Stimulated activated CD4-positive, alpha-beta T cell treated with anti-CD3 and anti-CD28 coated beads, Interleukin-2, amount 100 ng/mL, for 48 hours (primary cell): ENCODE measurements around the gene PLB1.

Experiments
- DNase-seq, 2 donors: peaks; one replicate each; pipeline ENCODE4 v3.0.0-alpha.2; 2020

The PLB1 gene, protein sequence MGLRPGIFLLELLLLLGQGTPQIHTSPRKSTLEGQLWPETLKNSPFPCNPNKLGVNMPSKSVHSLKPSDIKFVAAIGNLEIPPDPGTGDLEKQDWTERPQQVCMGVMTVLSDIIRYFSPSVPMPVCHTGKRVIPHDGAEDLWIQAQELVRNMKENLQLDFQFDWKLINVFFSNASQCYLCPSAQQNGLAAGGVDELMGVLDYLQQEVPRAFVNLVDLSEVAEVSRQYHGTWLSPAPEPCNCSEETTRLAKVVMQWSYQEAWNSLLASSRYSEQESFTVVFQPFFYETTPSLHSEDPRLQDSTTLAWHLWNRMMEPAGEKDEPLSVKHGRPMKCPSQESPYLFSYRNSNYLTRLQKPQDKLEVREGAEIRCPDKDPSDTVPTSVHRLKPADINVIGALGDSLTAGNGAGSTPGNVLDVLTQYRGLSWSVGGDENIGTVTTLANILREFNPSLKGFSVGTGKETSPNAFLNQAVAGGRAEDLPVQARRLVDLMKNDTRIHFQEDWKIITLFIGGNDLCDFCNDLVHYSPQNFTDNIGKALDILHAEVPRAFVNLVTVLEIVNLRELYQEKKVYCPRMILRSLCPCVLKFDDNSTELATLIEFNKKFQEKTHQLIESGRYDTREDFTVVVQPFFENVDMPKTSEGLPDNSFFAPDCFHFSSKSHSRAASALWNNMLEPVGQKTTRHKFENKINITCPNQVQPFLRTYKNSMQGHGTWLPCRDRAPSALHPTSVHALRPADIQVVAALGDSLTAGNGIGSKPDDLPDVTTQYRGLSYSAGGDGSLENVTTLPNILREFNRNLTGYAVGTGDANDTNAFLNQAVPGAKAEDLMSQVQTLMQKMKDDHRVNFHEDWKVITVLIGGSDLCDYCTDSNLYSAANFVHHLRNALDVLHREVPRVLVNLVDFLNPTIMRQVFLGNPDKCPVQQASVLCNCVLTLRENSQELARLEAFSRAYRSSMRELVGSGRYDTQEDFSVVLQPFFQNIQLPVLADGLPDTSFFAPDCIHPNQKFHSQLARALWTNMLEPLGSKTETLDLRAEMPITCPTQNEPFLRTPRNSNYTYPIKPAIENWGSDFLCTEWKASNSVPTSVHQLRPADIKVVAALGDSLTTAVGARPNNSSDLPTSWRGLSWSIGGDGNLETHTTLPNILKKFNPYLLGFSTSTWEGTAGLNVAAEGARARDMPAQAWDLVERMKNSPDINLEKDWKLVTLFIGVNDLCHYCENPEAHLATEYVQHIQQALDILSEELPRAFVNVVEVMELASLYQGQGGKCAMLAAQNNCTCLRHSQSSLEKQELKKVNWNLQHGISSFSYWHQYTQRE (N-terminal part only)

GRCh38 chr2:28495551-28496250, at the start of gene PLB1:
Gene PLB1 (plus strand): TSS chr2:28496060. CDS start chr2:28496115, 55 bp downstream.
- no peak for DNase-seq

DNA sequence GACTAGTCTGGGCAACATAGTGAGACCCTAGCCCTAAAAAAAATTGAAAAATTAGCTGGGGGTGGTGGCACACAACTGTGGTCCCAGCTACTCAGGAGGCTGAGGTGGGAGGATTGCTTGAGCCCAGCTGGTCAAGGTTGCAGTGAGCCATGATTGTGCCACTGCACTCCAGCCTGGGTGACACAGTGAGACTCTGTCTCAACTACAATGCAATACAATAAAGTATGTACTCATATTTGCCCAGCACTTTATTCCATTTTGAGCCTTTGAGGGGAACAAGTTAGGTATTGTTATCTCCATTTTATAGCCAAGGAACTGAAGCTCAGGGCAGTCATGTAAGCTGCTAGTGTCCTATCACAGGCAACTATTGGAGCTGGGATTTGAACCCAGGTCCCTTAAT, 49.3 kb upstream of the PLB1 start:
- DNase-seq: no peak

DNA sequence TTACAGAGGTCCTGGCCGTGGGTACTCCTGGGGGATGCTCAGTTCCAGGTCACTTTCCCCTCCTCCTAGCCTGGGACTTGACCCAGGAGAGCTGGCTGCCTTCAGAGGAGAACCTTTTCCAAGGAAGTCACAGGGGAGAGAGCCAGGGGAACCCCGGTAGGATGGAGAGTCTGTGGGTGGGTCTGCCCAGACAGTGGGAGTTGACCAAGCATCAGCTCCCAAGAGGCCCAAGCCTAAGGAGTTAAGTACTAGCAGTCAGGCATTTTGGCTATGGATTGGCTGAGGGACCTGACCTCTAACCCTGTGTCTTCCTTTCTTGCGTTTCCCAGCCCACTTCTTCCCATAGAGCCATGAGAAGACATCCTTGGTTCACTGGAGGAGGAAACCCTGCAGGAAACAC, 48.8 kb upstream of the PLB1 start:
- no peak for DNase-seq

DNA sequence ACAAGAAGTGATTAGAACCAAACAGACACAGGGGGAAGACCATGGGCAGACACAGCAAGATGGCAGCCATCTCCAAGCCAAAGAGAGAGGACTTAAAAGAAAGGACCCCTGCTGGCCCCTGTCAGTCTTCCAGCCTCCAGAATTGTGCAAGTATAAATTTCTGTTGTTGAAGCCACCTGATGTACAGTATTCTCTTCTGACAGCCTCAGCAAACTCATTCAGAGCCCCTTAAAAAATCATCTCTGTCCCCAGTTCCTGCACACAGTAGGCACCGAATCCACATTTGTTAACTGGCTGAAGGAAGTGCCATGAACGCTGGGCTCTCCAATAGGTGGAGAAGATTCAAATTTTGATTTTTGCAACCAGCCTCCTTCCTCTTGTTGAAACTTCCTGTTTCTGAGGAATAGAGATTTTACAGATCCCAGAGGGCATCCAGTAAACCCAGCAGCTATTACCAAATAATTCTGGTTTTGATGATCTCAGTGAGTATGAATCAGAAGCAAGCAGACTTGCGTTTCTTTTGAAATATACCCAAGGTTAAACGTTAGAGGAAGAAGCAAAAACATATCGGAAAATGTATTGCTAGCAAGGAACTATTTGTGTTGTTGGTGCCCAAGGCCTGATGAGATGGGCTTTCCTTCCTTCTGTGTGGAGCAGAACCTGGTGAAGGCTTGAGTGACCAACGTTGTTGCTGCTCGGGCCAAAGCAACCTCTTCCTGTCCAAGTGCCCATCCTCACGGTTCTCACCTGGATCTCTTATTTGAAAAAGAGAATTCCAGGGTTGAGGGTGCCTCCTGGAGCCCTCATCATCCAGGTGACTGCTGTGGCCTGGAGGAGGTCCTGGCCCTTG, 47.7 kb upstream of the PLB1 start:
- DNase-seq: no peak

GRCh38 chr2:28448793-28449100, 47.1 kb upstream of the PLB1 start:
- no peak for DNase-seq

- DNase-seq: no peak
Measured at GRCh38 chr2:28449126-28449487, 46.8 kb upstream of the PLB1 start.

DNA sequence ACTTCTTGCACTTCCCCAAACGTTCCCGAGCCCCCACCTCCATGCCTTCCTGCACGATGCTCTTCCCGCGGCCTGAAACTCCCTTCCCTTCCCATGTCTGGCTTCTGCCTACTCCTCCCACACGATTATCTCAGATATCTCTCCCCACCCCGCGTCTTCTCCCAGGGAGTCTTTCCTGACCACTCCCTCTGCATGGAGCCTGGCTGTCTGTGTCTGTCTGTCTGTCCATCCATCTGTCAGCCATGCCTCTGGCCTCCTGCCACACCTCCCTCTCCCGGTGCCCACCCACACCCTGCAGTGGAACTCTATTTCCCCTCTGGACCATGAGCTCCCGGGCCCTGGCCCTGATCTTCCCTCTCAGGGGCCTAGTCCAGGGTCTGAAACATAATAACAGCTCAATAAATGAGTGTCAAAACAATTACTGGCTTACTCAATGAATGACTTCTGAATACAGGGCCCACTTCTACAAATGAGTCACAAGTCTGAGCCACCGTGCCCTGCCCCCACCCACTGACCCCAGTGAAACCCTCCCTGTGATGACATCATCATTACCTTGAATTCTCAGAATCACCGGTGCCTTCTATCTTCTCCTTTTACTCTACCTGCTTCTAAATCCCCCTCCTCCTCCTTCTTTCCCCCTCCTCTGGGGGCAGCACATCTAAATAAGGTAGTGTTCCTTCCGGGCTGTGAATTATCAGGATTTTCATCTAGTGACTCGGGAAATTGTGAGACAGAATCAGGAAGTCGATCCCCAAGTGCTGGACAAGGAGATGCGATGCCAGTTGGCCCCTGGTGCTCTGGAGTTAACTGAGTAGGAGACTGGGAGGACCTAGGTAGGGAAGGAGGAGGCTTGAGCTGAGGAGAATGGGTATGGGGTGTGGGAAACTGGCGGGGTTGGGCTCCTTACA, 46.1 kb upstream of the PLB1 start:
- peak; percentile 75 to 78 for DNase-seq

DNA sequence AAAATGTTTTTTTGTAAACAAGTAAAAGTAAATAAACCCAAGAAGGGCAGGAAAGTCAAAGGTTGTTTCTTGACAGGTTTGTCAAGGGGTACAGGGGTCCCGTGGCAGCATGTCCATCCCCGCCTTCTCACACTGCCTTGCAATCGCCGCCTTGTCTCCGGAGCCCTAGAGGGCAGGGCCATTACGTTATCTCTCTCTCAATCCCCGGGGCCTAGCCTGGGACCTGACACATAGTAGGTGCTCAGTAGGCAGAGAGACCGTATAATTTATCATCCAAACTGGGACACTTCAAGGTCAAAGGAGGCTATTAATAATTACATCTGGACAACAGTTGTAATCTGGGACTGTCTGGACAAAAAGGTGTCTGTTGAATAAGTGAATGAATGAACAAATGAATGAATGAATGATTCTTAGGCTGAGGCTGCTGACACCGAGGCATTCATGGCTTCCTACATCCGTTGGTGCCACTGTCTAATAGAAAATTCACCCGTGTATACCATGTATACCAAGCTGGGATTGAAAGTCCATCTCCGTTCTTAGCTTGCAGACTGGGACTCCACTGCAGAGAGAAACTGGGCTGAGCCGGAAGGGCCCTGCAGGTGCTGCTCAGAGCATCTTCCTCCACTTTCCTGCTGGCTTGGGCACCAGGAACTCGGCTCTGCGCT, 44.8 kb upstream of the PLB1 start:
- DNase-seq: no peak

GRCh38 chr2:28451793-28452533, 43.9 kb upstream of the PLB1 start:
- DNase-seq: no peak

DNA sequence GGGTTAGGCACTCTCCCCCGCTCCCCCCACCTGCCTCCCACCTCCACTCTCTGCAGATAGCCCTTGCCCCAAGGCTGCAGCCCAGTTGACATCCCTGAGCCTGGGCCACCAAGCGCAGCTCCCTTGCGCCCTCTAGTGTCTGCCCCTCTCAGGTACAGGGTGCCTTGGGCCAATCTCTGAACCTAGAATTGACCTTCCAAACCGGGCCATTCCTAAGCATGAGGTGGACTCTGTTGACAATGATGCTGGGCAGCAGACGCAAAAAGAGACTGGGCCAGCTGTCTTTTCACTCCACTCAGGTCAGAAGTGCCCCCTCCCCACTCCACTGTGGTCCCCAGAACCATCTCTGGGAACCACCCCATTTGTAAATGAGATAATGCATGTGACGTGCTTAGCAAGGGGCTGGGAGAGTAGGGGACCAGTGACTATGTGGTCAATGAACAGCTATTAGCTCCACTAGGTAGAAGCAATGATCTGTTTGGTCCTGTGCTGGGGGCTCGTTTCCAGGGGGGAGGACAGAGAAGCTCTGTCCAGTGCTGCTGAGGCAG, 43.3 kb upstream of the PLB1 start:
- peak; percentile 90 to 94 for DNase-seq

GRCh38 chr2:28453396-28453795, 42.5 kb upstream of the PLB1 start:
- no peak for DNase-seq

DNA sequence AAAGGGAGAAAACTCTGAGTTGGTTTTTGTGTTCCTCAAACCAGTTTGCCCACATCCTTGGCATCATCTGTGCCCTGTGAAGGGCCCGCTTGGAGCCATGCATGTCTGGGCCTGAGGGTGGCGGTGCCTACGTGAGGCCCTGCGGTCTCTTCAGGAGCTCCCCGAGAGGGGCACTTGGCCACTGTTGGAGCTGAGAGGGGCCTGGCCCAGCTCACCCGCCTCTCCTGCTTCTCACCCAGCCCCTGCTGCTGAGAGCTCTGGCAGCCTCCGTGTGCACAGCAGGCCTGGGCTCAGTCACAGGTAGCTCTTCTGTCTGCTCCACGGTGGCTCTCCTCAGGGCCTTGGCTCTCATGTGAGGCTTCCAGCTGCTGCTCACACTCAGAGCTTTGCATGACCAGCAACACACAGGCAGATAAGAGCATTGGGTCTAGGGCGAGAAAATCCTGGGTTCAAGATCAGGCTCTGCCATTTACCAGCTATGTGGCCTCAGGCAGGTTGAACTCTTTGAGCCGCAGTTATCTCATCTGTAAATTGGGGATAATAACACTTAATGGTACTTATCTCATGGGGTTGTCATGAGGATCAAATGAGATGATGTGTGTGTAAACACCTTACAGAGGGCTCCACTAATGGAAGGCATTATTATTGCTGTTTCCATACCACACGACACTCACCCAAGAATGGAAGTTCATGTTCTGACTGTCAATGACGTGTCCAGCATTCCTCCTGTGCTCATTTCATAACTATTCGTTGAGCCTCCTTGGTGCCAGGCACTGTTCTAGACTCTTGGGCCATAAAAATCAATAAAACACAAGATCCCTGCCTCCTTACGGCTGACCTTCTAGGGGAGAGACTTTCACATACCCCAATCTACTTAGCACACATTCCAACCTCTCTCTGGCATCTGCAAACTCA, 41.6 kb upstream of the PLB1 start:
- no peak for DNase-seq

DNA sequence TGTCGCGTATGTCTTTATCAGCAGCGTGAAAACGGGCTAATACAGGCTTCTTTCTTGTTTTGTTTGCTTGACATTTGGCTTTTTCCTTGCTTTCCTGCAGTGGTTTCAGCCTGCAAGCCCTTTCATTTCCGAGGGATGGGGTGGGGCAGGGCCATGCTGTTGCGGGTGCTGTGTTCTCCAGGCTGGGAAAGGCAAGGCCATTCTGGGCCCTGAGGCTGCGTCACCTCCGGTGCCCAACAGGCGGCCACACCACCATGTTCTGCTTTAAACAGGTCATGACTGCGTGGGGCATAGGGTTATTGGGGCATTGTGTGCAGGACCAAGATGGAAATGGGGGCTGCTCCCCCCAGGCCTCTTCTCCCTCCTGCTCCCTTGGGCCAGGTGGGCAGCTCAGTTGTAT, 38.6 kb upstream of the PLB1 start:
- no peak for DNase-seq

GRCh38 chr2:28461056-28461455, 34.8 kb upstream of the PLB1 start:
- no peak for DNase-seq

- no peak for DNase-seq
Measured at GRCh38 chr2:28462122-28462521, 33.7 kb upstream of the PLB1 start.

DNA sequence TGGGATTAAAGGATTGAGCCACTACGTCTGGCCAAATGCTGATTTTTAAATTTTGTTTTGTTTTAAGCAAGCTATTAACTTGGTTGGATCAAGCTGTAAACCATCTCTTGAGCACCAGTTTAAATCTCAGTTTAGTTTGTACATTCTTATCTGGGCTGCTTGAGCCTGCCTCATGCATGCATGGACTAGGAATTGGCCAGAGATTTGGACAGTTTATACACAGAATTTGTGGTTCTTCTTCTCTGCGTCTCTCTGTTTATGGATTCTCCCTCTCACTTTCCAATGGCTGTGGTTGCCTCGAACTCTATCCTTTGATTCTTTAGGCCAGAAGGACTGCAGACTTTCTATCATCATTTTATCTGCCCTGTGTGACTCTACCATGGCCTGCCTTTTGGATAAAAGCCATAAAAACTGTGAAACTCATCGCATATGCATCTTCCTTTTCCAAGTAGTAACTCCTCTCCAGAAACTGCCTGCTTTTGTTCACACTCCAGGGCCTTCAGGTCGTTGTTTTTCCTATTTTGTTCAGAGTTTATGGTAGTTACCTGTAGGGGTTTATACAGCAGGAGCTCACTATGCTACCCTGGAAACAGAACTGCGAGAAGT, 32.5 kb upstream of the PLB1 start:
- DNase-seq: no peak

- DNase-seq: no peak
Measured at GRCh38 chr2:28463893-28464292, 32.0 kb upstream of the PLB1 start.
